NOMO-1 treated with dmso at 0.1 percent for 144 hours (cell line): ENCODE measurements around the gene SEPSECS.
A peak's percentile ranks its signal among the peaks of the same experiment; 100 is the strongest.

Experiments used
- DNase-seq: peaks from one replicate; lab custom pipeline; 2025; ENCODE audit not compliant: unreplicated experiment; lab: John Stamatoyannopoulos, UW

SEPSECS gene

DNA sequence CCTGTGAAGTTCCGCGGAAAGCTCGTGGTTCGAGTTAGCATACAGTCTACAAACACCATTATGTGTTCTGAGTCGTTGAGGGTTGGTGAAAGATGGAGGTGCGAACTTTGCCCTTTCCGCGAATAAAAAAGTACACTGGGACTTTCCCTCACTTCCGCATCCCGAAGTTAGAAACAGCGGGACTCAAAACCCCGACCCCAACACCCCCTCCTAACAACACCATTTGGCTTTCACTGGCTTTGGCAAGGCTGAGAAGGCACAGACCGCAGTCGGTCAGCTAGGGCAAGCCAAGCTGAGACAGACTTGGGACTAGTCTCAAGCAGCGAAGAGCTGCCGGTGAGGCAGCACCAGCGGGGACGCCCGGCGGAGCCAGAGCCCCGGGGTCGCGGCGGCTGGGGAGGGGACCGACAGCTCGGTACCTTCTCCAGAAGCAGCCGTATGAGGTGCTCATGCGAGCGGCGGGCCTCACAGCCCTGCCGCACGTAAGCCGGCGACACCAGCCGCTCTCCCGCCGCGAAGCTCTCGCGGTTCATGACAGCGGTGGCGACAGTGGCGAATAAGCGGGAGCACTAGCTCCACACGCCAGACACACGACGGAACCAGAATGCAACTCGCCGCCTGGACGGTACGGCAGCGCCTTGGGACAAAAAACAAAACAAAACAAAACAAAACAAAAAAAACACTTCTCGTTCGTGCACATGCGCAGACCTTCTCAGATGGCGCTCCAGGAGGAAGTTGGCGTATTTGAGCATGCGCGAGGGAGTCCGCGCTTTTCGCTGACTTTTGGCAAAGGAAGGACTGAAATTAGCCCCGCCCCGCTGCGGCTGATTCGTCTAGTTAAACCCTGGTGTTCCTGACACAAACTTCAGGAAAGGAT is at the start of gene SEPSECS:
SEPSECS (minus strand) TSS at position 613 of the 877 bp plus-strand sequence; CDS start at position 533, 80 bp downstream.
- peak; percentile 95 for DNase-seq

DNA sequence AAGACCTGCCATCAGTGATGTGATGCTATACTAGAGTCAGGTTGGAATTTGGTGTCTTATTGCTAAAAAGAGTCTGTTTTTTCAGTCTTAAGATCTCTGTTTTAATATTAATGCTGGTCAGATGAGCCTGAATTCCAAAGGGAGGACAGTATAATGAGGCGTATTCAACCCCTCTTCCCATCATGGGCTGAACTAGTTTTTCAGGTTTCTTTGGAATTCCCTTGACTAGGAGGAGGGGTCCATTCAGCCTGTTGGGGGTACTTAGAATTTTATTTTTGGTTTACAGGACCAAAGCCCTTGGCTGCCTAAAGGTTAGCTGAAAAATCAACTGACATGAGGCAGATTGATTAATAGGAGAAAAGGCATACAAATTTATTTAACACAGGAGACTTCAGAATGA is 49.5 kb upstream of the SEPSECS start:
- no peak for DNase-seq

DNA sequence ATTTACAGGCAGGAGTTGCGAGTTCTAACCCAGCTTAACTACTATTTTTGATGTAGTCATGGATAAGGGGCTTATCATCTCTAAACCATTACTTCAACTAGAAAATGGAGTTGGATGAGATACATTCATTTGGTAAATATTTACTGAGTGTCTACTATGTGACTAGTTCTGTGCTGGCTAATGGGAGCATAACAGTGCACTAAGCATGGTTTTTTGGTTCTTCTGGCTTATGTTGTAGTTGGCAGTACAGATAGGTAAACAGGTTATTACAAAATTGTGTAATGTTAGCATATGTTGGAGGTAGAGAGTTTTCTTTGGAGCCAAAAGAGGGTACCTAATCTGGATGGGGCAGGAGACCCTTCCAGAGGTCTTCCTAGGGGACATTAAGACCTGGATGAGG is 47.7 kb upstream of the SEPSECS start:
- DNase-seq: no peak

DNA sequence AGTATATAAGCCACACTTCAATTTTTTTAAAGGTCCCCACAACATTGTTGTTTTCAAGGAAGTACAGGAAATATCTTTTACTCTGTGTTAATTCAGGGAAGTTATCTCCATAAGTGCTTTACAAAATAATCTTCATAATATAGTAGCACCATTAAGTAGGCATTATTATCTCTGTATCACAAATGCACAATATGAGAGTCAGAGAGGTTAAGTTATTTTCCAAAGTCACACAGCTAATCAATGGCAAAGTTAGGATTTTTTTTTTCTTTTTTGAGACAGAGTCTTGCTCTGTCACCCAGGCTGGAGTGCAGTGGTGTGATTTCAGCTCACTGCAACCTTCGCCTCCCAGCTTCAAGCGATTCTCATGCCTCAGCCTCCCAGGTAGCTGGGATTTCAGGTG is 38.5 kb upstream of the SEPSECS start:
- DNase-seq: no peak

DNA sequence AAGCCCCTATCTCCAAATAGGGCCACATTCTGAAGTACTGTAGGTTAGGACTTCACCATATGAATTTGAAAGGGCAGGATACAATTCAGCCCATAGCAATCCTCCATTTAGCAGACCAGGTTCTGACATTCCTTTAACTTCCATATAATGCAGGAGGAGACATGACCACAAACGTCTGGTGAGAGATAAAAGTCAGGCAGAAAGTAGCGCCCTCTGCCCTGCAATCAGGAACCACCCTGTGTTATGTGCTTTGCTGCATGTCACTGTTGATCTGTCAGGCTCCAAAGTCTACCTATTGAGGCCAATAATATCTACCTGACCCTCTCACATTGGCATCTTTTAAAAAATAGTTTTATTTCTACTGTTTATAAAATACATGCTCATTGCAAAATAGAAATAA is 30.2 kb upstream of the SEPSECS start:
- no peak for DNase-seq

DNA sequence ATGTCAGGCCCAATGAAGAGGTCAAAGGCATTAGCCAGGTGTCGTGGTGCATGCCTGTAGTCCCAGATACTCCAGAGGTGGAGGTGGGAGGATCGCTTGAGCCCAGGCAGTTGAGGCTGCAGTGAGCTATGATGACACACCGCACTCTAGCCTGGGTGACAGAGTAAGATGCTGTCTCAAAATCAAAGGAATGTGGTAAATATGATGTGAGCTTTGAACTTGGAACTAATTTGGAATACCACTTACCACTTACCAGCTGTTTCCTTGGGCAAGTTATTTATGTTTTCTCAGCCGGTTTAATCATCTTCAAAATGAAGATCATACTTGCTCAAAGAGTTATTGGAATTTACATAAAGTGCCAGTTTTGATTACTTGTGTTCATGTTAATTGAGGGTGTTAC is 23.8 kb upstream of the SEPSECS start:
- no peak for DNase-seq

GRCh38 chr4:25182937-25183336 is 22.7 kb upstream of the SEPSECS start:
- DNase-seq: no peak

- peak; percentile 6 for DNase-seq
Observed at GRCh38 chr4:25180524-25181131, 20.4 kb upstream of the SEPSECS start.

DNA sequence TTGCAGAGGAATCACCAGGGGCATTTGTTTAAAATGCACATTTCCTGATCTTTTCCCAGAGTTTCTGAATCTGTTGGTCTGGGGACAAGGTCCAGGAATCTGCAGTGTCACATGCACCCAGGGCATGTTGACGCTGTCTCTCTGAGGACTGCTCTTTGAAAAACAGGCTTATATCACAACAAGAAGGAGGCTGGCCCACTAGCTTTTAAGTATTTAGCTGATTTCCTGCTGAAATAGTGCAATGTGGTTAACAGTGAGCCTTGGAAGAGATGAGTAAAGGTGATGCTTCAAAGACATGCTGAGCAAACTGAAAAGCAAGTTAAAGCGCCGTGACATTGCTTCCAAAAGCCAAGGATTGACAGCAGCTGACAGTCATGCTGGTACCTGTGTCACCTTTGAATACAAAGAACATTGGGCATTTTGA is 18.6 kb upstream of the SEPSECS start:
- no peak for DNase-seq

- no peak for DNase-seq
Observed at GRCh38 chr4:25177147-25177546, 16.9 kb upstream of the SEPSECS start.

DNA sequence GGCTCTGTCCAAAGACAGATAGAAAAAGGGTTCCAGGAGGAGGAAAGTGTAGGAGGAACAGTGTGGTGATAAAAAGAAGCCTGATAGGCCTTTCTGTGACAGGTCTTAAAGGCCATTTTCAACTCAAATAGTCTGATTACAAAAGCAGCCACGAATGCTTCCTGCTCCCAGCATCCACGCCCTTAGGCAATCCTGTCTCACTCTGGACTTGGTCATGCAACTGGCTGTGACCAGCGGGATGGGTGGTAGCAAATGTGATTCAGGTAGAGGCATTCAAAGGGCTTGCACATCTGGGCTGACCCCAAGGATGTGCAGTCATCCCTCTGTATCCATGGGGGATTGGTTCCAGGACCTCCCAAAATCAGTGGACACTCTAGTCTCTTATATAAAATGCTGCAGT is 14.4 kb upstream of the SEPSECS start:
- DNase-seq: no peak

GRCh38 chr4:25172961-25173915 is 13.0 kb upstream of the SEPSECS start:
- DNase-seq: peak; percentile 44

GRCh38 chr4:25171201-25171865 is 11.1 kb upstream of the SEPSECS start:
- no peak for DNase-seq

- DNase-seq: no peak
Observed at GRCh38 chr4:25169446-25169845, 9.2 kb upstream of the SEPSECS start.

DNA sequence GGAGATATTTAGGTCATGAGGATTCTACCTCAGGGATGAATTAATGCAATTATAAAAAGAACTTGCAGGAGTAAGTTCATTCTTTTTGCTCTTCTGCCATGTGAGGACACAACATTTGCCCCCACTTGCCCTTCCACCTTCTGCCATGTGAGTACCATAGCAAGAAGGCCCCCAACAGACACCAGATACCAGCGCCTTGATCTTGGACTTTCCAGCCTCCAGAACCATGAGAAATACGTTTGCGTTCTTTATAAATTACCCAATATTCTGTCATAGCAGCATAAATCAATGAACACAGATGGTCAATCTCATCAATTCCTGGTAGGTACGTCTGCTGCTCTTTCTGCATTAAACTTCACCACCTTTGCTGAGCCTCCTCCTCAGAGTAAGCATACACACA is 5.7 kb upstream of the SEPSECS start:
- no peak for DNase-seq

DNA sequence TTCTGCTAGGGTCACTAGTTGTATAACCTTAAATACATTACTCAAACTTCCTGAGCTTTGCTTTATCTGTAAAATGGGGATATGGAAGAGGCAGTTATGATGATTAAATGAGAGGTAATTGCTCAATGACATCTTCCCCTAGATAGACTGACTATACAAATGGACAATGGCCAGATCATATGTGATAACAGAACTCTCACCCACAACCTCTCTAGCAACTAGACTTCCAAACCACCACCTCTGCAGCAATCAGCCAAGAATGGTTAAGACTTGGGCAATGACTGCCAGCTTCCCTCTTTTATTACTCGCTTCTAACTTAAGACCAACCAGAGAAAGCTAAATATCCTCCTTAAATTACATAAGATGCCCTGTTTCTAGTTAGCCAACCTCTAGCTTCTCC is 2.9 kb upstream of the SEPSECS start:
- DNase-seq: peak; percentile 57

DNA sequence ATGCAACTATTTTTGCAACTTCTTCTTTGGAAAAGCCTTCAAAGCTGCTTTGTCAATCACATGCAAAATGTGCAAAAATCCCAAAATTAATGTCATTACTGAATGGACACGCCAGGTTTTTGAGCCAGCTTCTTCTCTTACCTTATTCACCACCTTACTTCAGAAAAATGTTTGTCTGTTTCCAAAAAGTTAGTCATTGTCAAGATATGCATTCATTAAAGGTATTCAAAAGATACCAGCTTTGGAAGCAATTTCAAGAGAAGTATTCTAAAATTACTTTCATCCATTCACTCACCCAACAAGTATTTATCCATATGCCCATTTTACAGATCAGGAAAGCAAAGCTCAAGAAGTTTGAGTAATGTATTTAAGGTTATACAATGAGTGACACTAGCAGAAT is 2.3 kb upstream of the SEPSECS start:
- DNase-seq: no peak

- no peak for DNase-seq
Observed at GRCh38 chr4:25161593-25161950, 1.3 kb upstream of the SEPSECS start.

- DNase-seq: no peak
Observed at GRCh38 chr4:25160714-25161592, 704 bp upstream of the SEPSECS start.

- DNase-seq: no peak
Observed at GRCh38 chr4:25158817-25159216, 1.4 kb downstream of the SEPSECS start.
